ENCODE measurements around the gene HLA-DQB1. TPM values are rescaled to one million over a fixed set of nuclear protein-coding genes. Genes with fewer than 3 reads are reported as not detected.
"Not testable (repeated sequence)": the region's sequence is repeated elsewhere in the genome, so short reads cannot be mapped to it uniquely, and the experiment has no call there.

HLA-DQB1 gene
- 7.0 and 10.0 TPM in 2 replicates for total RNA-seq

DNA sequence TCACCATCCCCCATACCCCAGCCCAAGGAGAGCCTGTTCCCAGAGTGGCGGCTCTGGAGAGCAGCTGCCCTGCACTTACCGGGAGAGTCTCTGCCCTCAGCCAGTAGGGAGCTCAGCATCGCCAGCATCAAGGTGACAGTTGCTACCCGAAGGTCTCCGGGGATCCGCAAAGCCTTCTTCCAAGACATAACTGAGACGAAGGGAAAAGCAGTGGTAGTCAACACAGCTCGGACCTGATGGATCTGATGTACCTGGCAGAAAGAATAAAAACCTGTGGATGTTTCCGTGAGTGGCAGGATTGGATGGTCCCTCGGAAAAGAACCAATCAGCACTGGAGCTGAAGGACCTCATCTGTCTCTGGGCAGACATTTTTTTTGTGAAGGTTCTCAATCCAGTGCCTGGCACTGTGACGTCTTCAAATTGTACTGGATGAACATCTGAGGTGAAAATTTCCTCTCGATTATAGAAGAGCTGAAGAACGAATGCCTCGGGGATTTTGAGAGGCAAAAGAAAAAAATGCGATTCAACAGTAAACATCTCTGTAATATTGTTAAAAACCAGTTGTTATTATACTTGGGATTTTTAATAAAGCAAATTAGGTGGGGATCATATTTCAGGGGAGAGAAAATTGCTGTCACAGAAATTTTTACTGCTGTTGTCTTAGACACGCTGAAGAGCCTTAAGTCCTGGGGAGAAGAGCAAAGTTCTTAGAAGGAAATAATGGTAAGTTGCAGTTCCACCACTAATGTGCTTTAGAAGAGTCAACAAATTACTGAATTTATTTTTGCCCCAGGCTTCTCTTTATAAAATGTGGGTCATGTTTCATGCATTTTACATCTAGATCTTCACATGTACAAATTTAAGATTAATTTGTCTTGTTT lies at the start of gene HLA-DQB1:
TSS of gene HLA-DQB1 (minus strand) at position 238 of the 881 bp plus-strand sequence. CDS start at position 188, 50 bp downstream.
- intact Hi-C loops (cut with micrococcal nuclease): loop anchor here (2.0 to 5.0 kb wide), 2 partner anchors 44 to 96 kb away; partner anchors contain the start of gene HLA-DQB2

DNA sequence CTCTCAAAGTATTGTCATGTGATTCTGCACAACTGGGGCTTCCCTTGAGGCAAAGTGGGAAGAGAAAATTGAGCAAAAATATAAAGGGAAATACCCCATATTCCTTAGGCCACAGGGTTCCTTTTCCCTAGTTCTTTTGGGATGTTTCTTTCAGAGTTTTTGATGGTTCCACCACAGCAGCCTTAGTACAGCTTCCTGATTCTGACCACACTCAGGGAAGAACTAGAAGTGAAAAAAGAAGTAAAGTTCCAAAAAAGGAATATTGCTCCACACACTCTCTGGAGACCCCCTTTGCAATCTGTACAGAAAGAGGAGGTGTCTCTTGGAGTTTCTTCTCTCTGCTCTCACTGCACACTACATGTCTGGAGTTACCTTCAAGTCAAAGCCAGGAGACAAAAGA lies 46.8 kb upstream of the HLA-DQB1 start:
- intact Hi-C loops (cut with micrococcal nuclease): no loop called here

- intact Hi-C loops (cut with micrococcal nuclease): no loop called here
These were observed 43.2 kb upstream of the HLA-DQB1 start for GRCh38 chr6:32709625-32710024.

DNA sequence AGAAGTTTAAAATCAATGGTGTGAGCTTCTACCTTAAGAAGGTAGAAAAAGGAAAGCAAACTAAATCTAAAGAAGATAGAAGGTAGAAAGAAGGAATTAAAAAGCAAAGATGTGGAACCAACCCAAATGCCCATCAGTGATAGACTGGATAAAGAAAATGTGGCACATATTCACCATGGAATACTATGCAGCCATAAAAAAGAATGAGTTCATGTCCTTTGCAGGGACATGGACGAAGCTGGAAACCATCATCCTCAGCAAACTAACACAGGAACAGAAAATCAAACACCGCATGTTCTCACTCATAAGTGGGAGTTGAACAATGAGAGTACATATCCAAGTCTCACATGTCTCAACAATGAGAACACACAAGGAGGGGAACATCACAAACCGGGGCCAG lies 38.7 kb upstream of the HLA-DQB1 start:
- intact Hi-C loops (cut with micrococcal nuclease): not testable (repeated sequence)

- intact Hi-C loops (cut with micrococcal nuclease): loop anchor here (5.0 kb wide), 1 partner anchor 94 kb away; no protein-coding TSS in a partner anchor
These were observed 36.9 kb upstream of the HLA-DQB1 start for GRCh38 chr6:32703347-32703746.

GRCh38 chr6:32700391-32701040 lies 34.1 kb upstream of the HLA-DQB1 start:
- intact Hi-C loops (cut with micrococcal nuclease): loop anchor here (1.0 to 5.0 kb wide), 3 partner anchors 97 to 287 kb away; no protein-coding TSS in a partner anchor

- intact Hi-C loops (cut with micrococcal nuclease): no loop called here
These were observed 30.6 kb upstream of the HLA-DQB1 start for GRCh38 chr6:32697031-32697430.

- intact Hi-C loops (cut with micrococcal nuclease): no loop called here
These were observed 25.6 kb upstream of the HLA-DQB1 start for GRCh38 chr6:32692019-32692418.

DNA sequence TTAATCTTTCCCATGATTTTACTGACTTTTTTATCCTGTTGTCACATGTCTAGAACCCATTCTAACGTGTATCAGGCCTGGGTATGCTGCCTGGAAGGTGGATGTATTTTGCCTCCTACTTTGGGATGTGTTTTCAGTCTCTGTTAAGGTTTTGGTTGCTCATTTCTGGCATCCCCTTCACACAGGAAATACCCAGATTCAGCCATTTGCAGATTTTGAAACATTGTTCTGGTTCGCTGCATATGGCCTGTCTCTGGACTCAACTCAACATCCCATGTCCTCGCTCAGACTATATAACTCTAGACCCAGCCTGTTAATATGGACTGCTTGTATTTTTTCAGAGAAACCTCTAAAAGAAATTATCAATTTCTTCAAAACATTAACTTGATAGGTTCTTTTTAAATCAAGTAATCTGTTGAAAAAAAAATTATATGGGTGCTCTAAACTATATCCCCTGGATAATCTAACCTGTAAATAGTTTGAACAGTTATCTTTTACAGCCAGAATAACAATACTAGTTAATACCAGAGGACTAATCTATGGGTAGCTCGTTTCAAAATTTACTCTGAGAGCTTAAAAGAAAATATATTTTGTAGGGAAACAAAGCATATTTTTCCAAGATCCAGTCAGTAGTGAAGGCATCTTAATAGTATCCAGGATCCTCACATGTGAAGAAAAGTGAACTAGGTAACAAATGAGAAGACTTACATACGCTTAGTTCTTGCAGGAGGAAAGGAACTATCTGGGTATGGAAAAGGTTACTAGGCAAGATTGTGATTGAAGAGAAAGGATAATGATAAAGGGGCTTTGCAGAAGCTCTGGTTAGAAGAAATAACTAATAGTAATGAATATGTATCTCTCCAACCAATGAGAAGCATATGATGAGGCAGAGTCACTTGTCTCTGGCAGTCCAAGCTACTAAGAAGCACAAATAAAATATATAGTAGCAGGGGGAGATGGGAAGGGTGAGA lies 23.4 kb upstream of the HLA-DQB1 start:
- intact Hi-C loops (cut with micrococcal nuclease): loop anchor here (5.0 kb wide), 1 partner anchor 108 kb away; no protein-coding TSS in a partner anchor

DNA sequence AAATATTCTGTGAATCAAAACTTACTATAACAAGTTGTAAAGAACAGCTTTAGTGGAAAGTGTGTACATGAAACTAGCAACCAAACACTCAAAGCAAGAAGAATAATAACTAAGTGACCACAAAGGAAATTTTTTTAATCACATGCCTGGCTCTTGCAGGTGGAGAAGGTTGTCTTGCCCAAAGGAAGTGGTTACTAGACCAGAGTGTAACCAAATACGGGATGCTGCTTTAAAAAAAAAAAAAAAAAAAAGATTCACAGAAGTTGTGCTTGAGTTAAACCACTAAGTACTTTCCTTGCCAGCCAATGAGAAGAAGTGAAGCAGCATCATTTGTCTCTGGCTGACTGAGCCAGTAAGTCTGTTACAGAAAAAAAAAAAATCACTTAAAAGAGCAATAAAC lies 19.1 kb upstream of the HLA-DQB1 start:
- intact Hi-C loops (cut with micrococcal nuclease): loop anchor here (1.0 to 5.0 kb wide), 4 partner anchors 17 to 103 kb away; no protein-coding TSS in a partner anchor

DNA sequence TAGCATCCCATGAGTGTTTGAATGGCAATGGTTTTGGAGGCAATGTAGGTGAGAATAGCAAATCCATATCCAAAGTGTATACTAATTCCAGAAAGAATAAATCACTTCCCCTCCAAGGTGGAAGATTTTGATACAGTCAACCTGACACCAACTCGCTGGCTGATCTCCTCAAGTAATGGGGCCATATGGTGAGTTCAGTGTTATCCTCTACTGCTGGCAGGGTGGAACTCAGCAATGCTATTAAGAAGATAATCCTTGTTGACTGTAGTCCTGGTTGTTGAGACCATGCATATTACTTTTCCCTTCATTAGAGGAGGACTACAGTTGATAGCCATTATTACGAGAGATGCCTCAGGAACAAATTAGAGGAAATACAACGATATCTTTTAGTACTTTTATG lies 17.8 kb upstream of the HLA-DQB1 start:
- intact Hi-C loops (cut with micrococcal nuclease): no loop called here

DNA sequence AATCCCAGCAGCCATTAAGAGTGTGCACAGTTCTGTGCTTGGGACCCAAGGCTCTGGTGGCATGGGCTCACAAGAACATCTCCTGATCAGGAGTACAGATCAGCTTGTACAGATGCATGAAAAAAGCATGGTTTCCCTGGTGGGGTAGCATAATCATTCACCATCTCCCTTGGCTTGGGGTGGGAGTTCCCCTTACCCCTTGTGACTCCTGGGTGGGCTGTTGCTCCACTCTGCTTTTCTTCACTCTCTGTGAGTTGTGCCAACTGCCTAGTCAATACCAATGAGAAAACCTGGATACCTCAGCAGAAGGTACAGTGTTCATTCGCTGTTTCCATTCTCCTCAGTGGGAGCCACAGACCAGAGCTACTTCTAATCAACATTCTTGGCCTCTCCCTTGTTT lies 13.6 kb upstream of the HLA-DQB1 start:
- intact Hi-C loops (cut with micrococcal nuclease): no loop called here

GRCh38 chr6:32679492-32679891 lies 13.0 kb upstream of the HLA-DQB1 start:
- intact Hi-C loops (cut with micrococcal nuclease): no loop called here

DNA sequence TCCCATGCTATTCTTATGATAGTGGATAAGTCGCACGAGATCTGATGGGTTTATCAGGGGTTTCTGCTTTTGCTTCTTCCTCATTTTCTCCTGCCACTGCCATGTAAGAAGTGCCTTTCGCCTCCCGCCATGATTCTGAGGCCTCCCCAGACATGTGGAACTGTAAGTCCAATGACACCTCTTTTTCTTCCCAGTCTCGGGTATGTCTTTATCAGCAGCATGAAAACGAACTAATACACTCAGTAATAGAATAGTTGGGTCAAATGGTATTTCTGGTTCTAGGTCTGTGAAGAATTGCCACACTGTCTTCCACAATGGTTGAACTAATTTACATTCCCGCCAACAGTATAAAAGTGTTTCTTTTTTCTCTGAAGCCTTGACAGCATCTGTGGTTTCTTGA lies 7.7 kb upstream of the HLA-DQB1 start:
- intact Hi-C loops (cut with micrococcal nuclease): not testable (repeated sequence)

DNA sequence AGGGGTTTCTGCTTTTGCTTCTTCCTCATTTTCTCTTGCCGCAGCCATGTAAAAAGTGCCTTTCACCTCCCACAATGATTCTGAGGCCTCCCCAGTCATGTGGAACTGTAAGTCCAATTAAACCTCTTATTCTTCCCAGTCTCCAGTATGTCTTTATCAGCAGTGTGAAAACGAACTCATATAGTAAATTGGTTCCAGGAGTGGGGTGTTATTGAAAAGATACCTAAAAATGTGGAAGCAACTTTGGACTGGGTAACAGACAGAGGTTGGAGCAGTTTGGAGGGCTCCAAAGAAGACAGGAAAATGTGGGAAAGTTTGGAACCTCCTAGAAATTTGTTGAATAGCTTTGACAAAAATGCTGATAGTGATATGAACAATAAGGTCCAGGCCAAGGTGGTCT lies 5.5 kb upstream of the HLA-DQB1 start:
- intact Hi-C loops (cut with micrococcal nuclease): not testable (repeated sequence)

DNA sequence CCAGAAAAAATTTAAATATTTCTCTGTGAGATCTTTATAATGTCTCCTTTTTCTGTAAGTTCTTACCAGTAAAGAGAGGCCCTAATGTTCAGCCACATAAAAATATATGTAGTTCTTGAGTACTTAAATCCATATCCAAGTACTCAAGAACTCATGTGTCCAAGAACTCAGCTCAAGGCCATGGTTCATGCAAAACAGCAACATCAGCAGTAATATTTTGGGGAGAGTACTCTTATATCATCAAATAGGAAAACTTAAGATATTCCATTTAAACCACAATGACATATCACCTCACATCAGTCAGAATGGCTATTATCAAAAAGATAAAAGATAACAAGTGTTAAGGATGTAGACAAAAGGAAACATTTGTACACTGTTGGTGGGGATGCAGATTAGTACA lies 3.4 kb upstream of the HLA-DQB1 start:
- intact Hi-C loops (cut with micrococcal nuclease): loop anchor here (5.0 kb wide), 1 partner anchor 92 kb away; the partner anchor contains the start of gene HLA-DQB2

GRCh38 chr6:32669240-32669639 lies 2.8 kb upstream of the HLA-DQB1 start:
- intact Hi-C loops (cut with micrococcal nuclease): loop anchor here (5.0 kb wide), 1 partner anchor 93 kb away; the partner anchor contains the start of gene HLA-DQB2

DNA sequence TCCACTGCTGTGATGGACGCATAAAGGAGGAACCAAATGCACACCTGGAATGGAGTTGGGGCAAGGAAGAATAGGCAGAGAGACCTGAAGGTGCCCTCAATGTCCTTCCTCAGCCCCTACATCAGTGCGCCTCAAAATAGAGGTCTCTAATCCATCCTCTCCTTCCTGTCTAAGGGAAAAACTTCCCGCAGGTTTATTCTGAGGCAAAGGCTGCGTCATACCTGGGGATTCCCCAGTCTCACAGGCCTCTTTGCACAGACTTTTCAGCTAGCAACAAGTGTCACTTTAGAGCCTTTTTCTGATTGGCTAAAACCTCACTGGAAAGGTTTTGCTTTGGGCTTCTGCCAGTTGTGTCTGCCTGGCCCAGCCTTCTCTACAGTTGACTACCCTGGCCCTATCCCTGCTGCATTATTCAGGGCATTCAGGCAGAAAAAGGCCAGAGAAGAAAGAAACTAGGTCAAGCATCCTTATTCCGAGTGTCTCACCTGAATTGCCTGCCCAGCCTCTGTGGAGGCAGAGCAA lies 1.8 kb upstream of the HLA-DQB1 start:
- intact Hi-C loops (cut with micrococcal nuclease): loop anchor here (1.0 to 5.0 kb wide), 2 partner anchors 17 to 94 kb away; partner anchors contain the start of gene HLA-DQB2

DNA sequence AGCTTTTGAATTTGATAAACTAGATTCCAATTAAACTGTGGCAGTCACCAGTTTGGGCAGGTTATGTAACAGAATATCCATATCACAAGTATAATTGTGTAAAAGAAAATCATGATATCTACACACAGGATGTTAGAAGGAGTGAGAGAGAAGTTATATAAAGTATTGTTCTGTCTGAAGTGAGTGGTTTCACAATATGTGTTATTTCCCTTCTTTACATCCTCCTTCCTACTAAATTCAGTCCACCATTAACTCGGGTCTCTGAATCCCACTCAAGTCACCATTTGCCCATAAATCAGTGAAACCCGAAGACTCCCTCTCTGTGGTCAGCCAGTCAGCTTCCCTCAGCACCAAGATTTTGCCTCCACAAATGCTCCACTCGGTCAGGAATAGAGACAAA lies 796 bp downstream of the HLA-DQB1 start:
- intact Hi-C loops (cut with micrococcal nuclease): loop anchor here (2.0 to 5.0 kb wide), 2 partner anchors 43 to 97 kb away; partner anchors contain the start of gene HLA-DQB2

GRCh38 chr6:32664827-32665362 lies 1.6 kb downstream of the HLA-DQB1 start:
- intact Hi-C loops (cut with micrococcal nuclease): loop anchor here (5.0 kb wide), 1 partner anchor 97 kb away; the partner anchor contains the start of gene HLA-DQB2
